ENCODE data around the gene CA7.

- no peak for TF ChIP-seq POLR2A (IDR thresholded peaks at IDR 0.05; ENCODE audit: low read depth)
- no peak for TF ChIP-seq EP300 (IDR thresholded peaks at IDR 0.05)
Observed at GRCh38 chr16:66889622-66890021, 45.4 kb downstream of the CA7 start.
